Measurements from ENCODE around the gene ATP10D.
"Not testable (repeated sequence)": the region's sequence is repeated elsewhere in the genome, so short reads cannot be mapped to it uniquely, and the experiment has no call there.

Gene ATP10D

GRCh38 chr4:47553329-47554125, 68.5 kb downstream of the ATP10D start:
- TF ChIP-seq CTCF (IDR thresholded peaks at IDR 0.05; ENCODE audit: low read depth, low read length) = no peak

DNA sequence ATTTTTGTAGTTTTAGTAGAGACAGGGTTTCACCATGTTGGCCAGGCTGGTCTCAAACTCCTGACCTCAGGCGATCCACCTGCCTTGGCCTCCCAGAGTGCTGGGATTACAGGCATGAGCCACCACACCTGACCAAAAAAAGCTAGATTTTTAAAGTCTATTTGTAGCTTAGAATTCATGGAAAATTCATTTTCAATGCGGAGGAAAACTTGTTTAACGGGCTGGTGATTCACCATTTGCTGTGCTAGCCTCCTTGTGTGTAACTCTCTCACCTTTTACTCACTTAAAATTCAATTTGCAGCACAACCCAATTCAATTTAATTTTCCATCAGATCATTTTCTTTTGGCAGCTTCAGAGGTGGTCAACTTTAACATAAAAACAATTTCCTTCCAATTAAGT, 70.8 kb downstream of the ATP10D start:
- not testable (repeated sequence) for H3K4me3 ChIP-seq (ENCODE audit: low read depth, low read length)

More at GRCh38 chr4:47553329-47554125, 68.5 kb downstream of the ATP10D start:
- no peak overlapping the region for H3K4me3 ChIP-seq (ENCODE audit: low read depth, low read length)

DNA sequence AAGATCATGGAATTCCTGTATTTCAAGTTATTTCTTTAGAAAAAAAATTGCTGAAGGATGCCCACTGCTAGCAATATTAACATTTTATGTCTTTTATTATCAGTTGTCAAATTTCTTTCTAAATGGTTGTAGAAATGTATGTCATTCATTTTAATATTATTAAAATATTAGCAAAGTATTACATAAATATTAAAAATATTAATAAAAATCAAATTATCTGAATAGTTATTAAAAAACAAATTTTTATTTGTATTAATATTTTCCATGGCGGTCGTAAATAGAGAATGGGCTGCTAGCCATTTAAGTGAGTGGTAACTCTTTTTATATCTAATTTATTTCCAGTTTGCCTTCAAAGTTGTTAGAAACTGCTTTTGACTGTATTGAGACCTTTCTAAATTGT, 72.2 kb downstream of the ATP10D start:
- no peak overlapping the region for H3K4me3 ChIP-seq (ENCODE audit: low read depth, low read length)
- no peak for TF ChIP-seq CTCF (IDR thresholded peaks at IDR 0.05; ENCODE audit: low read depth, low read length)

- no peak for TF ChIP-seq CTCF (IDR thresholded peaks at IDR 0.05; ENCODE audit: low read depth, low read length)
- H3K4me3 ChIP-seq (ENCODE audit: low read depth, low read length) = no peak overlapping the region
Measured at GRCh38 chr4:47560682-47561081, 75.6 kb downstream of the ATP10D start.

GRCh38 chr4:47561331-47561730, 76.3 kb downstream of the ATP10D start:
- H3K4me3 ChIP-seq (ENCODE audit: low read depth, low read length) = no peak overlapping the region
- no peak for TF ChIP-seq CTCF (IDR thresholded peaks at IDR 0.05; ENCODE audit: low read depth, low read length)

- TF ChIP-seq CTCF (IDR thresholded peaks at IDR 0.05; ENCODE audit: low read depth, low read length) = no peak
- no peak overlapping the region for H3K4me3 ChIP-seq (ENCODE audit: low read depth, low read length)
Measured at GRCh38 chr4:47562297-47562696, 77.2 kb downstream of the ATP10D start.

DNA sequence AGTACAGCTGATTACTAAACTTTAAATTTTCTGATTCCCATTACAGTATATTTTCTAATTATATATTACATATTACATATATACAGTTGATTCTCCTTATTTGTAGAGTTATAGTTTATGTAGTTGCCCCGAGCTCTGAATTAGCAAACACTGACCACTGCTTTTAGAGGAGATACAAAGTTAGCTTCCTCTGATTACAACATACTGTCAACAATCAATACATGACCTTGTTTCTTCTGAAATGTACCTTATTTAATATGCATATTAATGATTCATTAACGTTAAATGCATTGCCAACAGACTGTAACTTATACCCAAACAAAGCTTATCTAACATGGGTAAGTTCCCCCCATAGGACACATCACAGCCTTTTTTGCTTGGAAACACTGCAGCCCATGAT, 81.5 kb downstream of the ATP10D start:
- no peak for TF ChIP-seq CTCF (IDR thresholded peaks at IDR 0.05; ENCODE audit: low read depth, low read length)
- no peak overlapping the region for H3K4me3 ChIP-seq (ENCODE audit: low read depth, low read length)

DNA sequence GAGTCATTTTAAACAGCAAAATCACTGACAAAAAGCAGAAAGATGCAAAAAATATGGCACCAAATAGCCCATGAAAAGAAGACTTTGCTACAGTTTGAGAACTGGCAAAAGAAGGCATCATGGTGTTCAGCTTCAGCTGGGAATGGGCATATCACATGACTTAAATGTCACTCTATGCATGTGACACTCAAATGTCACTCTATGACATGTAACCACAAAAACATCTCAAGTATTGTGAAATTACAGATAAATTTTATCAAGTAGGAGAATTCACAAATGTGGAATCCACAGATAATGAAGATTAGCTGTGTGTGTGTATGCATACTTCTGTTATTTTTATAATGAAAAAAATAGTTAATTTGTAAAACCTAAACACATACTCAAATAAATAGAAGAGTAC, 81.9 kb downstream of the ATP10D start:
- no peak for TF ChIP-seq CTCF (IDR thresholded peaks at IDR 0.05; ENCODE audit: low read depth, low read length)
- H3K4me3 ChIP-seq (ENCODE audit: low read depth, low read length) = no peak overlapping the region
